AG04450 (cell line): Measurements from ENCODE around the gene S100A14. TPM values are rescaled to one million over a fixed set of nuclear protein-coding genes. Genes with fewer than 3 reads are reported as not detected.

Source experiments
- CTCF ChIA-PET: fragments of 300-600, 350-600 bp; formaldehyde crosslinking; extraction: SDS; loops from one replicate; lab custom pipeline; 2022; ENCODE audit warnings: antibody characterized with exemption, inconsistent platforms; lab: Charles Lee
- POLR2A ChIA-PET: fragments of 350-600 bp; formaldehyde crosslinking; extraction: SDS; loops from one replicate; lab custom pipeline; 2021; ENCODE audit warnings: antibody characterized with exemption, inconsistent platforms; lab: Yijun Ruan, JAX
- DNase-seq: peaks from one replicate; pipeline ENCODE4 v3.0.0-alpha.2; 2011; ENCODE audit warnings: low read depth, low spot score
- H3K27ac ChIP-seq: one replicate; pipeline ENCODE4 v1.5.1; 2012; ENCODE audit warnings: low read depth, low read length, control low read depth
- H3K27me3 ChIP-seq: one replicate; pipeline ENCODE4 v1.6.0; 2012; ENCODE audit warnings: low read length; ENCODE audit not compliant: control insufficient read depth, insufficient read depth
- H3K4me3 ChIP-seq: 2 replicates; pipeline ENCODE4 v1.5.1; 2011; ENCODE audit warnings: mild to moderate bottlenecking, low read depth, low read length, control low read depth
- H3K9me3 ChIP-seq: 2 replicates; pipeline ENCODE4 v1.5.1; 2012; ENCODE audit warnings: low read length; ENCODE audit not compliant: control insufficient read depth, insufficient read depth
- CTCF ChIP-seq: IDR thresholded peaks from 2 replicates; pipeline ENCODE4 v1.5.1; 2011; ENCODE audit warnings: low read depth, low read length, control low read depth, inconsistent platforms
- polyA plus RNA-seq: library from polyadenylated mRNA; depleted of rRNA; stranded (reverse); fragments of >200 nt; gene quantifications from 2 replicates; pipeline ENCODE4 v1.2.3, GENCODE V29; 2011

Gene S100A14
- polyA plus RNA-seq, 1 experiment, result not detected

GRCh38 chr1:153608742-153609584, 7.2 kb downstream of the S100A14 start:
- POLR2A ChIA-PET, result interaction anchor here (1.1 kb wide), 1 partner anchor 16 kb away, joined by 4 read pairs; no protein-coding TSS in a partner anchor
- peak overlapping the region; percentile 57 for H3K4me3 ChIP-seq
- TF ChIP-seq CTCF, result no peak
- peak overlapping the region; percentile 90 for H3K27ac ChIP-seq
- CTCF ChIA-PET, result interaction anchor here (0.6 to 9.3 kb wide), 5 partner anchors 12 to 76 kb away, joined by 3 to 80 read pairs (median 7); partner anchors contain the start of genes S100A1 and S100A13
- DNase-seq, result no peak
- no peaks in the 10 kb centered on the region for H3K27me3 ChIP-seq
- H3K9me3 ChIP-seq, result no peaks in the 10 kb centered on the region

- DNase-seq, result no peak
- no peak for TF ChIP-seq CTCF
- Histone ChIP-seq H3K27me3 (no peaks in the 10 kb centered on the region), H3K4me3 (peak overlapping the region; percentile 57), H3K9me3 (no peaks in the 10 kb centered on the region), H3K27ac (peak overlapping the region; percentile 90)
- CTCF ChIA-PET, result interaction anchor here (2.1 kb wide), 1 partner anchor 36 kb away, joined by 7 read pairs; no protein-coding TSS in a partner anchor
- POLR2A ChIA-PET, result no interaction called here
Measured at GRCh38 chr1:153608089-153608682, 7.9 kb downstream of the S100A14 start.

- H3K4me3 ChIP-seq, result no peak overlapping the region
- TF ChIP-seq CTCF, result no peak
- CTCF ChIA-PET, result interaction anchor here (2.1 kb wide), 1 partner anchor 35 kb away, joined by 7 read pairs; no protein-coding TSS in a partner anchor
- no peak overlapping the region for H3K27ac ChIP-seq
- DNase-seq, result no peak
- no peaks in the 10 kb centered on the region for H3K9me3 ChIP-seq
- H3K27me3 ChIP-seq, result no peaks in the 10 kb centered on the region
- POLR2A ChIA-PET, result no interaction called here
Measured at GRCh38 chr1:153607381-153607780, 8.7 kb downstream of the S100A14 start.

- no peak for TF ChIP-seq CTCF
- no peak for DNase-seq
- no peaks in the 10 kb centered on the region for H3K9me3 ChIP-seq
- no peaks in the 10 kb centered on the region for H3K27me3 ChIP-seq
- POLR2A ChIA-PET, result no interaction called here
- CTCF ChIA-PET, result no interaction called here
- no peak overlapping the region for H3K27ac ChIP-seq
- H3K4me3 ChIP-seq, result no peak overlapping the region
Measured at GRCh38 chr1:153606194-153606593, 9.9 kb downstream of the S100A14 start.
